GM23248 (cell line): ENCODE results near the gene ABI3. TPM values are rescaled to one million over a fixed set of nuclear protein-coding genes. Genes with fewer than 3 reads are reported as not detected.
A peak's percentile ranks its signal among the peaks of the same experiment; 100 is the strongest.
"Not testable (repeated sequence)": the region's sequence is repeated elsewhere in the genome, so short reads cannot be mapped to it uniquely, and the experiment has no call there.

Experiments
- DNase-seq: peaks from one replicate; pipeline ENCODE4 v3.0.0-alpha.2; 2015
- H2AFZ ChIP-seq: fragments of 200-600 bp; sonication (generic); 2 replicates; pipeline ENCODE4 v1.6.1; 2016; ENCODE audit warnings: antibody characterized with exemption
- H3F3A ChIP-seq: fragments of 200-600 bp; sonication (generic); 2 replicates; pipeline ENCODE4 v1.6.1; 2016; ENCODE audit warnings: mild to moderate bottlenecking, antibody characterized with exemption, mixed run types; ENCODE audit not compliant: insufficient read depth
- H3K27ac ChIP-seq: fragments of 200-600 bp; sonication (generic); 2 replicates; pipeline ENCODE4 v1.5.1; 2016; ENCODE audit warnings: mild to moderate bottlenecking
- H3K27me3 ChIP-seq: fragments of 200-600 bp; sonication (generic); replicated peaks from 2 replicates; pipeline ENCODE4 v1.6.1; 2016; ENCODE audit warnings: mild to moderate bottlenecking; ENCODE audit not compliant: insufficient read depth
- H3K36me3 ChIP-seq: fragments of 200-600 bp; sonication (generic); 2 replicates; pipeline ENCODE4 v1.6.1; 2016; ENCODE audit warnings: low read depth, mild to moderate bottlenecking
- H3K4me1 ChIP-seq: fragments of 200-600 bp; sonication (generic); 2 replicates; pipeline ENCODE4 v1.6.1; 2016; ENCODE audit warnings: mild to moderate bottlenecking; ENCODE audit not compliant: insufficient read depth
- H3K4me2 ChIP-seq: fragments of 200-600 bp; sonication (generic); one replicate; pipeline ENCODE4 v1.6.1; 2016; ENCODE audit warnings: mild to moderate bottlenecking; ENCODE audit not compliant: unreplicated experiment
- H3K4me3 ChIP-seq: fragments of 200-600 bp; sonication (generic); 2 replicates; pipeline ENCODE4 v1.5.1; 2016; ENCODE audit warnings: mild to moderate bottlenecking
- H3K79me2 ChIP-seq: fragments of 200-600 bp; sonication (generic); 2 replicates; pipeline ENCODE4 v1.6.1; 2016; ENCODE audit warnings: mild to moderate bottlenecking; ENCODE audit not compliant: insufficient read depth
- H3K9ac ChIP-seq: fragments of 200-600 bp; sonication (generic); 2 replicates; pipeline ENCODE4 v1.6.1; 2016; ENCODE audit warnings: mild to moderate bottlenecking
- H3K9me2 ChIP-seq: fragments of 200-600 bp; sonication (generic); 2 replicates; pipeline ENCODE4 v1.6.1; 2016; ENCODE audit warnings: mixed run types, mild to moderate bottlenecking, moderate library complexity; ENCODE audit not compliant: insufficient read depth
- H3K9me3 ChIP-seq: fragments of 200-600 bp; sonication (generic); one replicate; pipeline ENCODE4 v1.6.1; 2017; ENCODE audit warnings: low read depth
- H4K20me1 ChIP-seq: fragments of 200-600 bp; sonication (generic); 2 replicates; pipeline ENCODE4 v1.6.0; 2016; ENCODE audit not compliant: insufficient read depth
- EZH2 ChIP-seq: fragments of 200-600 bp; sonication (generic); IDR thresholded peaks from 2 replicates; pipeline ENCODE4 v1.6.1; 2018; ENCODE audit warnings: antibody characterized with exemption, mild to moderate bottlenecking; ENCODE audit not compliant: insufficient read depth, poor library complexity, severe bottlenecking
- EZH2phosphoT487 ChIP-seq: fragments of 200-600 bp; sonication (generic); IDR thresholded peaks from 2 replicates; pipeline ENCODE4 v1.6.1; 2018; ENCODE audit warnings: antibody characterized with exemption, moderate library complexity, mild to moderate bottlenecking, low read depth; ENCODE audit not compliant: insufficient read depth
- WGBS, 2 experiments: methylation state at CpG; one replicate each; pipeline ENCODE4 v1.1.6; 2015 to 2017; ENCODE audit warnings: low lambda C conversion rate in 2 of 2, low coverage in 1 of 2; ENCODE audit errors: missing lambda C conversion rate in 2 of 2; 5-methylcytosine and 5-hydroxymethylcytosine counted together
- in situ Hi-C: fragments of 300-500 bp; cut with MboI; formaldehyde crosslinking; loops from 2 replicates; pipeline ENCODE4 v1.15.0; 2020
- polyA plus RNA-seq: library from polyadenylated mRNA; unstranded; fragments of >200 nt; fragmentation: Nextera tagmentation; extraction: Ambion mirVana; gene quantifications from 2 replicates; pipeline ENCODE4 v1.2.1, GENCODE V29; 2016
- total RNA-seq: library from RNA; depleted of rRNA; stranded (reverse); fragments of >200 nt; shearing (Covaris generic); gene quantifications from 2 replicates; pipeline ENCODE4 v1.2.3, GENCODE V29; 2014; rRNA removed

ABI3 gene
- total and polyA plus RNA-seq, 2 experiments from 2014 or later, result not detected

DNA sequence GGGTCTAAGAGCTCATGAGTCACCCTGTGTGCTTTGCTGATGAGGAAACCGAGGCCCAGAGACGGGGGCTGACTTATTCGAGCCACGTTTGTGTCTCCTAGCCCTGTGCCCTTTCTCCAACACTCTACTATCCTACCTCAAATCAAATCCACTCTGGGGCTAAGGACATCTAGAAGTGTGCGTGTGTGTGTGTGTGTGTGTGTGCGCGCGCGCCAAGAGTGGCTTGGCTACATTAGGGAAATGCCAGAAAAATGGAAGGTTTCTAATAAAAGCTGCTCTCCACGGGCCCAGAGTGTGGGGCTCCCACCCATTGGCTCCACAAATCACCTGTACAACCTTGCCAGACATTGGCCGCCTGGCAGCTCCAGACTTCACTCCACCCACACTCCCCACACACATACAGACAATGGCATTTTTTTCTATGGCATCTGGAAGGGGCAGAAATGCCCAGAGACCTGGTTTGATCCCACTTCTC is 50.3 kb downstream of the ABI3 start:
- 41 to 42% methylated on average over 11 of the region's 11 CpGs for WGBS, 2 experiments
- H3K9me2 ChIP-seq, result no peaks in the 10 kb centered on the region
- H3K27me3 ChIP-seq, result no peaks in the 10 kb centered on the region
- H3K9me3 ChIP-seq, result no peaks in the 10 kb centered on the region
- H4K20me1 ChIP-seq, result no peaks in the 10 kb centered on the region
- no peaks in the 10 kb centered on the region for H3K36me3 ChIP-seq
- in situ Hi-C loops, result no loop called here
- peak overlapping the region; percentile 88 for H3K9ac ChIP-seq
- peak; percentile 96 for DNase-seq
- H3F3A ChIP-seq, result 0 out of 2 replicates have a peak, but pooled peaks cover 3% of the 10 kb centered on the region
- peak overlapping the region; percentile 91 for H2AFZ ChIP-seq
- peak overlapping the region; percentile 79 for H3K4me3 ChIP-seq
- H3K4me1 ChIP-seq, result no peaks in the 10 kb centered on the region; the same call in 1 of the 2 replicates
- peak overlapping the region; percentile 79 for H3K4me2 ChIP-seq
- TF ChIP-seq EZH2phosphoT487, result no peak
- no peak for TF ChIP-seq EZH2
- H3K79me2 ChIP-seq, result no peaks in the 10 kb centered on the region
- H3K27ac ChIP-seq, result peak overlapping the region; percentile 84

DNA sequence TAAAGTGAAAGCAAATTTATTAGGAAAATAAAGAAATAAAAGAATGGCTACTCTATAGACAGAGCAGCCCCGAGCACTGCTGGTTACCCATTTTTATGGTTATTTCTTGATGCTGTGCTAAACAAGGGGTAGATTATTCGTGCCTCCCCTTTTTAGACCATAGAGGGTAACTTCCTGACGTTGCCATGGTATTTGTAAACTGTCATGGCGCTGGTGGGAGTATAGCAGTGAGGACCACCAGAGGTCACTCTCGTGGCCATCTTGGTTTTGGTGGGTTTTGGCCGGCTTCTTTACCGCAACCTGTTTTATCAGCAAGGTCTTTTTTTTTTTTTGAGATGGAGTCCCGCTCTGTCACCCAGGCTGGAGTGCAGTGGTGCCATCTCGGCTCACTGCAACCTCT is 51.0 kb downstream of the ABI3 start:
- H3K9me2 ChIP-seq, H3K27me3 ChIP-seq, H3K9me3 ChIP-seq, H3K4me1 ChIP-seq, DNase-seq, H3K36me3 ChIP-seq, in situ Hi-C loops, H3K4me2 ChIP-seq, H3F3A ChIP-seq, H3K9ac ChIP-seq, H3K27ac ChIP-seq, H3K79me2 ChIP-seq, H4K20me1 ChIP-seq, H3K4me3 ChIP-seq: not testable (repeated sequence)
- WGBS, 2 experiments, result 97 to 99% methylated on average over 9 of the region's 9 CpGs
- H2AFZ ChIP-seq, result peak overlapping the region; percentile 91; the same call in 1 of the 2 replicates

DNA sequence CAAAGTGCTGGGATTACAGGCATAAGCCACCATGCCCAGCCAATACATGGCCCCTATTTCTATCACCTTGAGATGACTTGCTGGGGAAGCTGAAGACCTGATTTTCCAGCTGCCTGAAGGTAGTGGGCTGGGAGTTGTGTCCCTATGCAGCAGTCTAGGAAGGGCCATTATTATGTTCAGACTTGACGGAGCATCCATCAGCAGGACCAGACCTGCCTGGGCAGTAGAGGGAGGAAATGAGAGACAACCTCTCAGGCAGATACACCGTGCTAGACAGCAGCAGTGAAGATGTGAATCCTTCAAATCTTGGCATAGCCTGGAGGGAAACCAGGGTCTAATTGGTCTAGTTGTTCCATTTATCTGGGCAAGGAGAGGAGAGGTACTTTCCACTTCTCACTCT is 55.7 kb downstream of the ABI3 start:
- H3K4me3 ChIP-seq, result no peak overlapping the region
- H3F3A ChIP-seq, result no peaks in the 10 kb centered on the region
- no peak overlapping the region for H2AFZ ChIP-seq
- WGBS, 2 experiments, result 66 to 74% methylated on average over 2 of the region's 2 CpGs
- no peak overlapping the region for H3K27ac ChIP-seq
- H3K36me3 ChIP-seq, result no peaks in the 10 kb centered on the region
- no peak overlapping the region for H3K9ac ChIP-seq
- H3K79me2 ChIP-seq, result no peaks in the 10 kb centered on the region
- TF ChIP-seq EZH2 (no peak), EZH2phosphoT487 (no peak)
- no peak overlapping the region for H3K4me2 ChIP-seq
- H3K9me3 ChIP-seq, result no peaks in the 10 kb centered on the region
- in situ Hi-C loops, result no loop called here
- no peak for DNase-seq
- no peaks in the 10 kb centered on the region for H4K20me1 ChIP-seq
- no peaks in the 10 kb centered on the region for H3K27me3 ChIP-seq
- no peaks in the 10 kb centered on the region for H3K4me1 ChIP-seq
- no peaks in the 10 kb centered on the region for H3K9me2 ChIP-seq

DNA sequence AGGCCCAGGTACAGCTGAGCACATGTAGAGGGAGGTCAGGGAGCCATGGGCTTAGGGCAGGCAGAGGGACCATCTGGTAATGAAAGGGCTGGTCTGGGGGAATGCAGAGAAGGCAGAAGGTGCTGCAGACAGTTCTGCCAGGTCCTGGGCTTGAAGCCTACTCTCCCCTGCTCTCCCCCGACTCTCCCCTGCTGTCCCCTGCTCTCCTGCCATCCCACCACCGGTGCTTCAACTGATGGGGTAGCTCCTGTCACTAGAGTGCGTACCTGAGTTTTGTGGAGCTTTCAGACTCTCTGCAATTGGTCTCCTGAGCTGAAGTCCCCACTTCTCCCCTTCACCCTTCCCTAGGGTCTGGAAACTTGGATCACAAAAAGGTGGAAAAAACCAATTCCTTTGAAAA is 57.4 kb downstream of the ABI3 start:
- H3K9me3 ChIP-seq, result no peaks in the 10 kb centered on the region
- no peaks in the 10 kb centered on the region for H3K9me2 ChIP-seq
- no peak overlapping the region for H3K9ac ChIP-seq
- H3K27me3 ChIP-seq, result no peaks in the 10 kb centered on the region
- no peaks in the 10 kb centered on the region for H3K79me2 ChIP-seq
- H4K20me1 ChIP-seq, result no peaks in the 10 kb centered on the region
- in situ Hi-C loops, result no loop called here
- H3K4me3 ChIP-seq, result no peak overlapping the region
- no peaks in the 10 kb centered on the region for H3K36me3 ChIP-seq
- no peaks in the 10 kb centered on the region for H3F3A ChIP-seq
- TF ChIP-seq EZH2, result no peak
- TF ChIP-seq EZH2phosphoT487, result no peak
- H3K27ac ChIP-seq, result no peak overlapping the region
- H2AFZ ChIP-seq, result no peak overlapping the region
- H3K4me1 ChIP-seq, result no peaks in the 10 kb centered on the region
- no peak for DNase-seq
- WGBS, 2 experiments, result 69 to 74% methylated on average over 3 of the region's 3 CpGs
- H3K4me2 ChIP-seq, result no peak overlapping the region

DNA sequence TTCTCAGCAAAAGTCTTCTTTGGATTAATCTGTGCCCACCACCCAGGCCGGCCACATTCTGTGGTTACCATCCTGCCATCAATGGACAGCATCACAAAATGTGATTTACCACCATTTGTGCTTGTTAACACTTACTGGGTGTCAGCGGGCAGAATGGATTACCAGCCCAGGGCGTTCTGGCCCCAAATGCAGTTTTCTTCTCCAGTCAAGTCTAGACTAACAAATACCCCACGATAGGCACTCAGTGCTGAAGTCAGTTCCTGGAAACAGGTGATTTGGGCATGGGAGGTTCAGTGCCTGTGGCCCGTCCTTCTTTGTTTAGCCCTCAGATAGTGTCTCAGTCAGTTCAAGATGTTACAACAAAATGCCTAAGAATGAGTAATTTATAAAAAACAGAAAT is 58.8 kb downstream of the ABI3 start:
- Histone ChIP-seq H3K79me2 (no peaks in the 10 kb centered on the region), H3K9me2 (no peaks in the 10 kb centered on the region), H3K27ac (no peak overlapping the region), H2AFZ (no peak overlapping the region), H4K20me1 (no peaks in the 10 kb centered on the region), H3K9ac (no peak overlapping the region), H3K4me2 (no peak overlapping the region), H3K27me3 (no peaks in the 10 kb centered on the region), H3K4me1 (no peaks in the 10 kb centered on the region), H3K36me3 (no peaks in the 10 kb centered on the region), H3K9me3 (no peaks in the 10 kb centered on the region), H3F3A (no peaks in the 10 kb centered on the region), H3K4me3 (no peak overlapping the region)
- in situ Hi-C loops, result no loop called here
- no peak for DNase-seq
- no peak for TF ChIP-seq EZH2phosphoT487
- TF ChIP-seq EZH2, result no peak
- WGBS, 2 experiments, result 48 to 53% methylated on average over 5 of the region's 5 CpGs

Other genes starting within 250 kb of the ABI3 start
- not detected in 2 replicates for gene GIP, start 242.1 kb upstream of the ABI3 start, total RNA-seq
- gene GIP, start 242.1 kb upstream of the ABI3 start, polyA plus RNA-seq, result 0.28 TPM in 1 of 2 replicates, not detected in the other
- 4.3 and 5.7 TPM in 2 replicates for gene IGF2BP1, start 213.3 kb upstream of the ABI3 start, total RNA-seq
- 5.6 and 8.1 TPM in 2 replicates for gene IGF2BP1, start 213.3 kb upstream of the ABI3 start, polyA plus RNA-seq
- not detected in 2 replicates for gene B4GALNT2, start 77.9 kb upstream of the ABI3 start, total RNA-seq
- gene B4GALNT2, start 77.9 kb upstream of the ABI3 start, polyA plus RNA-seq, result not detected in 2 replicates
- not detected in 2 replicates for gene GNGT2, start 133 bp upstream of the ABI3 start, total RNA-seq
- gene GNGT2, start 133 bp upstream of the ABI3 start, polyA plus RNA-seq, result not detected in 2 replicates
- not detected in 2 replicates for gene PHOSPHO1, start 20.1 kb downstream of the ABI3 start, total RNA-seq
- gene PHOSPHO1, start 20.1 kb downstream of the ABI3 start, polyA plus RNA-seq, result not detected in 2 replicates
- gene ZNF652, start 151.5 kb downstream of the ABI3 start, total RNA-seq, result 17.2 and 18.1 TPM in 2 replicates
- gene ZNF652, start 151.5 kb downstream of the ABI3 start, polyA plus RNA-seq, result 12.4 and 13.1 TPM in 2 replicates
- gene PHB1, start 204.2 kb downstream of the ABI3 start, total RNA-seq, result 85.4 and 107 TPM in 2 replicates
- 177 and 191 TPM in 2 replicates for gene PHB1, start 204.2 kb downstream of the ABI3 start, polyA plus RNA-seq